ENCODE data around the gene FAM110C.
"Not testable (repeated sequence)": the region's sequence is repeated elsewhere in the genome, so short reads cannot be mapped to it uniquely, and the experiment has no call there.

Gene FAM110C

DNA sequence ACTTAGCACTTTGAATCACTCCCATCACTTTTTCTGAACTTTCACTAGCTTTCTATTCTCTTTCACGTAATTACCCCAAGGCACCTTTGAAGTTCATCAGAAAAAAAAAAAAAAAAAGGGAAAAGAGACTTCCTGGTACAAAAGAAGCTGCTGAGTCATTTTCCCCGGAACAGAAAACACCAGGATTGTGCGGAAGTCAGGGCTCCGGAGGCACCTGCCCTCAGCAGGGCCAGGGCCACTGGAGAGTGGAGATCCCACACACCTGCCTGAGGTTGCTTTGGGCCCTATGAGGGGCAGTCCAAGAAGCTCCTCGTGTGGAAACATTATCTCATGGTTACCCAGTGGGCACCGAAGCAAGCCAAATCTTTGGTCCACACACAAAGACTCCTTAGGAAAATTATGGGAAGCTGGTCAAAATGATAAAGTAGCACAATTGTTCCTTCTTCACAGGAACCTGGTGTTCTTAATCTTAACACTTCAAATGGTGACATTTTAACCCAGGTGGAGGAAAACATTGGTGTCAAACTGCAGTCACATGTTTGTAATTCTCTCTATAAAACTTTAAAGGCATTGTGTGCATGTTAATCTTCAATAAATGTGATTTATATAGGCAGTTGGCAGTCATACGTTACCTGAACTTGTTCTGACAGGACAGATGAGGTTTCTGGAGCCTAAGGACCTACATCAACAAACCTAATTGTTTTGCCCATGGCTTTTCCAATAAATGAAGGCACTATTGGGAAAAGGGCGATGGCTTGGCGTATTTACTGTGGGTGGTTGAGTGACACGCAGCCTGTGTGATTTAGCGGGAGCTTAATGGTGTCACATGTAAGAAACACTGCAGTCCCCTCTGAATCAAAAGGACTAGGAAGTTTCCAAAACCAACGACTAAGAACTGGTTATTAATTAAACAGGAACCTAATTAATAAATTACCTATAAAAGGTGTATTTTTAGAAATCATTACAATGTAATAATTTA lies 23.4 kb upstream of the FAM110C start:
- H3K27ac ChIP-seq (ENCODE audit: low read depth, low read length) = no peak overlapping the region
- no peak overlapping the region for H3K4me3 ChIP-seq (ENCODE audit: low read depth in 1 of 5, low read length in 5 of 5)
- H3K9me3 ChIP-seq (ENCODE audit: control insufficient read depth in 5 of 5, low read length in 5 of 5) = peaks cover 0 to 2% (median 0%) of the 10 kb centered on the region in 5 donors
- no peak overlapping the region for H3K9ac ChIP-seq (ENCODE audit: low read length in 5 of 5)
- H3K4me1 ChIP-seq (ENCODE audit: control insufficient read depth in 5 of 5, insufficient read depth in 5 of 5, low read length in 5 of 5) = peaks cover 0 to 5% (median 0%) of the 10 kb centered on the region in 5 donors
- peaks cover 0 to 5% (median 0%) of the 10 kb centered on the region in 5 donors for H3K27me3 ChIP-seq (ENCODE audit: control insufficient read depth in 5 of 5, insufficient read depth in 4 of 5, low read length in 5 of 5)
- H3K36me3 ChIP-seq (ENCODE audit: control insufficient read depth in 5 of 5, insufficient read depth in 5 of 5, low read length in 5 of 5) = no peaks in the 10 kb centered on the region

DNA sequence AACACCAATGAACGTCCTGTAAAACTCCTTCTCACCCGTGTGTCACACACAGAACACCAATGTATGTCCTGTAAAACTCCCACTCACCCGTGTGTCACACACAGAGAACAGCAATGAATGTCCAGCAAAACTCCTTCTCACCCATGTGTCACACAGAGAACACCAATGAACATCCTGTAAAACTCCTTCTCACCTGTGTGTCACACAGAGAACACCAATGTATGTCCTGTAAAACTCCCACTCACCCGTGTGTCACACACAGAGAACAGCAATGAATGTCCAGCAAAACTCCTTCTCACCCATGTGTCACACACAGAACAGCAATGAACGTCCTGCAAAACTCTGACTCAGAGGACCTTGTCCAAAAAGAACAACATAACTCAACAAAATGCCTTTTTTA lies 22.3 kb upstream of the FAM110C start:
- H3K27ac ChIP-seq (ENCODE audit: low read depth, low read length); H3K4me3 ChIP-seq (ENCODE audit: low read depth in 1 of 5, low read length in 5 of 5); H3K9me3 ChIP-seq (ENCODE audit: control insufficient read depth in 5 of 5, low read length in 5 of 5); H3K4me1 ChIP-seq (ENCODE audit: control insufficient read depth in 5 of 5, insufficient read depth in 5 of 5, low read length in 5 of 5); H3K36me3 ChIP-seq (ENCODE audit: control insufficient read depth in 5 of 5, insufficient read depth in 5 of 5, low read length in 5 of 5); H3K9ac ChIP-seq (ENCODE audit: low read length in 5 of 5); H3K27me3 ChIP-seq (ENCODE audit: control insufficient read depth in 5 of 5, insufficient read depth in 4 of 5, low read length in 5 of 5): not testable (repeated sequence)

DNA sequence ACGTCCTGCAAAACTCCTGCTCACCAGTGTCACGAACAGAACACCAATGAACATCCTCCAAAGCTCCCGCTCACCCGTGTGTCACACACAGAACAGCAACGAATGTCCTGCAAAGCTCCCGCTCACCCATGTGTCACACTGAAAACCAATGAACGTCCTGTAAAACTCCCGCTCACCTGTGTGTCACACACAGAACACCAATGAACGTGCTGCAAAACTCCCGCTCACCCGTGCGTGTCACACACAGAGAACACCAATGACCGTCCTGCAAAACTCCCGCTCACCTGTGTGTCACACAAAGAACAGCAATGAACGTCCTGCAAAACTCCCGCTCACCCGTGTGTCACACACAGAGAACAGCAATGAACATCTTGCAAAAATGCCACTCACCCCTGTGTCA lies 20.5 kb upstream of the FAM110C start:
- Histone ChIP-seq H3K27ac (ENCODE audit: low read depth, low read length) (no peak overlapping the region), H3K9me3 (ENCODE audit: control insufficient read depth in 5 of 5, low read length in 5 of 5) (peaks cover 0 to 2% (median 0%) of the 10 kb centered on the region in 5 donors), H3K4me1 (ENCODE audit: control insufficient read depth in 5 of 5, insufficient read depth in 5 of 5, low read length in 5 of 5) (peaks cover 0 to 5% (median 0%) of the 10 kb centered on the region in 5 donors), H3K27me3 (ENCODE audit: control insufficient read depth in 5 of 5, insufficient read depth in 4 of 5, low read length in 5 of 5) (peaks cover 0 to 5% (median 0%) of the 10 kb centered on the region in 5 donors), H3K36me3 (ENCODE audit: control insufficient read depth in 5 of 5, insufficient read depth in 5 of 5, low read length in 5 of 5) (no peaks in the 10 kb centered on the region), H3K4me3 (ENCODE audit: low read depth in 1 of 5, low read length in 5 of 5) (no peak overlapping the region), H3K9ac (ENCODE audit: low read length in 5 of 5) (peak overlapping the region in 1 of 5 donors; percentile 26)

DNA sequence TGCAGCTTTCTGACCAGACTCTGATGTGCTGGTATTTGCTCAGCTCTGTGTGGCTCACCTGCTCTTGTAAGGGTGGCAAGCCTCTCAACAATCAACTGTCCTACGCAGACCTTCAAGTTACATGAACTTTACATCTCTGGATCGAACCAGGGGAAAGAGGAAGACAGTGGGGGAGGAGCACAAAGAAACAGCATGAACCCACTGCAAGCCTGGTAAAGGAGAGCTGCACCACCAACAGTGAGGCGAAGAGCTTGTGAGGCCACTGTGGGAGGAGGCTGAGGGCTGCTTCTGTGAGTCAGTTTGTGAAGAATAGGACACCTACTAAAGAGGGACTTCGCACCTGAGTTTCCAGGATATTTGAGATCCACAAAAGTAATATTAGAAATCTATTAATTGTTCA lies 18.8 kb upstream of the FAM110C start:
- no peak overlapping the region for H3K9ac ChIP-seq (ENCODE audit: low read length in 5 of 5)
- H3K27me3 ChIP-seq (ENCODE audit: control insufficient read depth in 5 of 5, insufficient read depth in 4 of 5, low read length in 5 of 5) = peaks cover 0 to 5% (median 3%) of the 10 kb centered on the region in 5 donors
- no peak overlapping the region for H3K4me3 ChIP-seq (ENCODE audit: low read depth in 1 of 5, low read length in 5 of 5)
- peaks cover 0 to 5% (median 0%) of the 10 kb centered on the region in 5 donors for H3K4me1 ChIP-seq (ENCODE audit: control insufficient read depth in 5 of 5, insufficient read depth in 5 of 5, low read length in 5 of 5)
- H3K27ac ChIP-seq (ENCODE audit: low read depth, low read length) = no peak overlapping the region
- peaks cover 0 to 8% (median 2%) of the 10 kb centered on the region in 5 donors for H3K9me3 ChIP-seq (ENCODE audit: control insufficient read depth in 5 of 5, low read length in 5 of 5)
- no peaks in the 10 kb centered on the region for H3K36me3 ChIP-seq (ENCODE audit: control insufficient read depth in 5 of 5, insufficient read depth in 5 of 5, low read length in 5 of 5)

DNA sequence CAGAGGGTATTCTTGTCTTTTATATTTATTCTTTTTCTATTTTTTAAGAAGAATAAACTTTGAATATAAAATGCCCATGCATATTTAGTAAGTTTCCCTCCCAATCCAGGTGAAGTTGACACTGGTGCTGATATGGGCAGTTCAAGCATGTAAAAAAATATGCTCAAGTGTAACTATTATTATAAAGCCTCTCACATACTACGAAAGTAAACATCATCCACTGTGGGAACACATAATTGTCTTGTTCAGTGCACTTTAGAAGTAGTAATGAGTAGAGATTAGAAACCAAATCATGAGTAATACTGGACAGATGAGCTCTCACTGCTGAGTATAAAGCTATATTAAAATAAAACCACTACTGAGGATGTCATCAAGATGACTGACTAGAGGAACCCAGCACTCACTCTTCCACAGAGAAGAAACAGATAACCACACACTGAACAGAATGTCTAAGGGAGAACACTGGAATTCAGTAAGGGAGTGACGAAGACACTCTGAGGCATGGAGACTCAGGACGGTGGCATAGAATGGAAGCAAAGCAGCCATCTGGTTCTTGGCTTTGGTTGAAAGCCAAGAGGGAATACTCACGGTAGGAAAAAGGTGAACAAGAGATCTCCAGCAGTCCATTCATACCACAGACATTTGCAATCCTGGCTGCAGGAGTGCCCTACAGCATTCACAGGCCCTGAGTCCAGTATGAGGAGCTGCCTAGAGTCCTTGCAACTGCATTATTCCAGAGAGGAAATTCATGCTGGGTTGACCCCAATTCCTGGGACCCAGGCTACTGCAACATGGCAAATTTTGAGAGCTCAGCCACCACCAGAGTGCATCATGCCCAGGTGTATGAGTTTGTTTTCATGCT lies 9.5 kb upstream of the FAM110C start:
- no peaks in the 10 kb centered on the region for H3K36me3 ChIP-seq (ENCODE audit: control insufficient read depth in 5 of 5, insufficient read depth in 5 of 5, low read length in 5 of 5)
- H3K27ac ChIP-seq (ENCODE audit: low read depth, low read length) = no peak overlapping the region
- no peak overlapping the region for H3K4me3 ChIP-seq (ENCODE audit: low read depth in 1 of 5, low read length in 5 of 5)
- H3K4me1 ChIP-seq (ENCODE audit: control insufficient read depth in 5 of 5, insufficient read depth in 5 of 5, low read length in 5 of 5) = no peaks in the 10 kb centered on the region
- peaks cover 4 to 35% (median 33%) of the 10 kb centered on the region in 5 donors for H3K9me3 ChIP-seq (ENCODE audit: control insufficient read depth in 5 of 5, low read length in 5 of 5)
- no peak overlapping the region for H3K9ac ChIP-seq (ENCODE audit: low read length in 5 of 5)
- H3K27me3 ChIP-seq (ENCODE audit: control insufficient read depth in 5 of 5, insufficient read depth in 4 of 5, low read length in 5 of 5) = peaks cover 0 to 9% (median 6%) of the 10 kb centered on the region in 5 donors

DNA sequence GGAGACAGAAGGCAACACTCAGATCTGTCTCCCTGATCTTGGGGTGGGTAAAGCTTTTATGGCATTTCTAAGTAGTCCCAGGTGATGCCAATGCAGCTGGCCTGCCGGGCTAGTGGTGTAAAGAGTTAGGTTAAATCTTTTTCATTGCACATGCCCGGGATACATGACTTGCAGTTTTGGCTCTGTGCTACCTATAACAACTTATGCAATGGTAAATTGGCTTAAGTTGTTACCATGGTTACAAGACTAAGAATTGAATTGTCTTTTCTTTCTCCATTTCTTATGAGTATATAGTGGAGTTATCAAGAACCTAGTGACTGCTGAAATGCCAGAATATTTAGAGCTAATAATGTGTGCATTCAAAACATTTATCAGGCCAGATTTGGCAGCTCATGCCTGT lies 5.3 kb upstream of the FAM110C start:
- Histone ChIP-seq H3K27me3 (ENCODE audit: control insufficient read depth in 5 of 5, insufficient read depth in 4 of 5, low read length in 5 of 5) (peaks cover 9 to 21% (median 14%) of the 10 kb centered on the region in 5 donors), H3K9me3 (ENCODE audit: control insufficient read depth in 5 of 5, low read length in 5 of 5) (peaks cover 0 to 3% (median 2%) of the 10 kb centered on the region in 5 donors), H3K27ac (ENCODE audit: low read depth, low read length) (no peak overlapping the region), H3K9ac (ENCODE audit: low read length in 5 of 5) (no peak overlapping the region), H3K4me3 (ENCODE audit: low read depth in 1 of 5, low read length in 5 of 5) (no peak overlapping the region), H3K4me1 (ENCODE audit: control insufficient read depth in 5 of 5, insufficient read depth in 5 of 5, low read length in 5 of 5) (peaks cover 0 to 10% (median 9%) of the 10 kb centered on the region in 5 donors), H3K36me3 (ENCODE audit: control insufficient read depth in 5 of 5, insufficient read depth in 5 of 5, low read length in 5 of 5) (no peaks in the 10 kb centered on the region)

DNA sequence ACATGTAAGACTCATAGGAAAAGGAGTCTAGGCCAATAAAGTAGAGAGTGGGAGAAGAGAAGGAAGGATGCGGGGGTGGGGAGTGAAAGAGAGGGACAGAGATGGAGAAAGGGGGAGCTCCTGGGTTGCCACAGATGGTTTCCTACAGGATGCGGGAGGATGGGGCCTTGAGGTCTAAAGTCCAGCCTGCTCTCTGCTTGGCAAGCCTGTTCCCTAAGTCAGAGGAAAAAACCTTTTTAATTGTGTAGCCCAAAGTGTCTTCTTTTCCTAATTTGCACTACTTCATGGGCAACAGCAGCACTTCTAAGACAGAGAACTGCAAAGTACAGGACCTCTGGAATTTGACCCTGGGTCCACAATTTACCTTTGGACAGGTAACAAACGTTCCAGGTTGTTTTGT lies 1.4 kb upstream of the FAM110C start:
- H3K4me1 ChIP-seq (ENCODE audit: control insufficient read depth in 5 of 5, insufficient read depth in 5 of 5, low read length in 5 of 5) = peaks cover 0 to 28% (median 18%) of the 10 kb centered on the region in 5 donors
- no peak overlapping the region for H3K27ac ChIP-seq (ENCODE audit: low read depth, low read length)
- H3K9ac ChIP-seq (ENCODE audit: low read length in 5 of 5) = peak overlapping the region in 1 of 5 donors; percentile 40
- H3K4me3 ChIP-seq (ENCODE audit: low read depth in 1 of 5, low read length in 5 of 5) = no peak overlapping the region
- peaks cover 0 to 3% (median 0%) of the 10 kb centered on the region in 5 donors for H3K9me3 ChIP-seq (ENCODE audit: control insufficient read depth in 5 of 5, low read length in 5 of 5)
- H3K36me3 ChIP-seq (ENCODE audit: control insufficient read depth in 5 of 5, insufficient read depth in 5 of 5, low read length in 5 of 5) = no peaks in the 10 kb centered on the region
- H3K27me3 ChIP-seq (ENCODE audit: control insufficient read depth in 5 of 5, insufficient read depth in 4 of 5, low read length in 5 of 5) = peaks cover 17 to 39% (median 29%) of the 10 kb centered on the region in 5 donors

DNA sequence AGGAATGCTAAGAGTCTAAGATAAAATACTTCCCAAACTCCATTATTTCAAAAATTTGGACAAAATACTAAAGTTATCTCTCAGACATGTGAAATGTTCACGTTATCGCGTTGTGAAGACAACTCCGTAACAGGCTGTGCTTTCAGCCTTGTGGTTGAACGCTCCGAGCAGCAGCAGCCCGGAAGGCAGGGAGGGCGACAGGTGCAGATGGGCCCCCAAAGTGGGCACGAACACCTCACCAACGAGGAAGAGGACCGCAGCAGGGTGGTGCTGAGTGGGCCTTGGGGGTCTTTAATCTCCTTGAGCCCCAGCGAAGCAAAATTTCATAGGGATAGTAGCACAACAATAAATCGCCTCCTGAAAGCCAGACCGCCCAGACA lies 1.0 kb upstream of the FAM110C start:
- peak overlapping the region in 2 of 5 donors; percentile 40 to 56 for H3K4me3 ChIP-seq (ENCODE audit: low read depth in 1 of 5, low read length in 5 of 5)

DNA sequence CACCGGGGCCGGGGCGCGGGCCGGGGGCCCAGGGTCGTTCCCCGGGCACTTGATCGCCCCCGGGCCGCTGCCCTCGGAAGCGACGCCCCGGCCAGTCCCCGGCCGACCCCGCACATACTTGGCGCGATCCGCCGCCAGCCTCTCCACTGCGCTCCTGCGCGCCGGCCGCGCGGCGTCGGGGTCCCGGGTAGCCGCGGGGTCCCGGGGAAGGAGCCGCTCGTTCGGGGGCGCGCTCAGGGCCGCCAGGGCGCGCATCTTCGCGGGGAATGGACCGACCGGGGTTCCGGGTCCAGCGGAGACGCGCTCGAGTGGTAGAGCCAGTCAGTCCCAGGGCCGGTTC lies 204 bp downstream of the FAM110C start:
- Histone ChIP-seq H3K9ac (ENCODE audit: low read length in 5 of 5) (no peak overlapping the region), H3K27ac (ENCODE audit: low read depth, low read length) (no peak overlapping the region), H3K9me3 (ENCODE audit: control insufficient read depth in 5 of 5, low read length in 5 of 5) (peaks cover 0 to 3% (median 0%) of the 10 kb centered on the region in 5 donors), H3K4me3 (ENCODE audit: low read depth in 1 of 5, low read length in 5 of 5) (peak overlapping the region in 4 of 5 donors; percentile 19 to 62 (median 48)), H3K4me1 (ENCODE audit: control insufficient read depth in 5 of 5, insufficient read depth in 5 of 5, low read length in 5 of 5) (peaks cover 0 to 28% (median 18%) of the 10 kb centered on the region in 5 donors), H3K27me3 (ENCODE audit: control insufficient read depth in 5 of 5, insufficient read depth in 4 of 5, low read length in 5 of 5) (peaks cover 17 to 36% (median 29%) of the 10 kb centered on the region in 5 donors), H3K36me3 (ENCODE audit: control insufficient read depth in 5 of 5, insufficient read depth in 5 of 5, low read length in 5 of 5) (no peaks in the 10 kb centered on the region)

More for the DNA sequence above, 1.0 kb upstream of the FAM110C start:
- Histone ChIP-seq H3K9me3 (ENCODE audit: control insufficient read depth in 5 of 5, low read length in 5 of 5) (peaks cover 0 to 3% (median 0%) of the 10 kb centered on the region in 5 donors), H3K9ac (ENCODE audit: low read length in 5 of 5) (peak overlapping the region in 1 of 5 donors; percentile 40), H3K27me3 (ENCODE audit: control insufficient read depth in 5 of 5, insufficient read depth in 4 of 5, low read length in 5 of 5) (peaks cover 17 to 39% (median 29%) of the 10 kb centered on the region in 5 donors), H3K36me3 (ENCODE audit: control insufficient read depth in 5 of 5, insufficient read depth in 5 of 5, low read length in 5 of 5) (no peaks in the 10 kb centered on the region), H3K27ac (ENCODE audit: low read depth, low read length) (no peak overlapping the region), H3K4me1 (ENCODE audit: control insufficient read depth in 5 of 5, insufficient read depth in 5 of 5, low read length in 5 of 5) (peaks cover 0 to 28% (median 18%) of the 10 kb centered on the region in 5 donors)

All from subcutaneous abdominal adipose tissue (tissue), 5 donors.